Stimulated activated CD4-positive, alpha-beta T cell treated with anti-CD3 and anti-CD28 coated beads, Interleukin-15, amount 100 ng/mL, for 48 hours (primary cell): ENCODE results near the gene STIM1.
"Not testable (repeated sequence)": the region's sequence is repeated elsewhere in the genome, so short reads cannot be mapped to it uniquely, and the experiment has no call there.

ENCODE experiments used
- DNase-seq, 2 donors: peaks; one replicate each; pipeline ENCODE4 v3.0.0-alpha.2; 2020; ENCODE audit warnings: low read depth in 2 of 2

STIM1 gene

GRCh38 chr11:3885855-3886254, 30.4 kb downstream of the STIM1 start:
- no peak for DNase-seq

GRCh38 chr11:3886985-3887384, 31.5 kb downstream of the STIM1 start:
- DNase-seq = no peak

DNA sequence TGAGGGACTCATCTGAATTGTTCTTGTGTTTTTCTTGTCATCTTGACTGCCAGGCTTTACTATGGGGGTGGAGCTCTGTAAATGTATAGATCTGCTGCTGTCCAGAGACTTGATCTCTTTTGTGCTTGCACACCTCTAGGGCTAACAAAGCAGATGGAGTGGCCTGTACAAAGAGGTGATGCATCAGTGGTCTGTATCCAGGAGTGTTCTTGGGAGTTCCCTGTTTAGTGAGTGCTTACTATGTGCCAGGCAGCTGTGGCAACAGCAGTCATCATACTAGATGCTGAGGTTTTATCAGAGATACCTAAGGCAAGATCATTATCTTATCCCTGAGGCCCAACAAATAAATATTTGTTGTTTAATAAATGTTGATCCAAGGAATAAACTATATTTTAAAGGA, 33.4 kb downstream of the STIM1 start:
- DNase-seq = no peak

DNA sequence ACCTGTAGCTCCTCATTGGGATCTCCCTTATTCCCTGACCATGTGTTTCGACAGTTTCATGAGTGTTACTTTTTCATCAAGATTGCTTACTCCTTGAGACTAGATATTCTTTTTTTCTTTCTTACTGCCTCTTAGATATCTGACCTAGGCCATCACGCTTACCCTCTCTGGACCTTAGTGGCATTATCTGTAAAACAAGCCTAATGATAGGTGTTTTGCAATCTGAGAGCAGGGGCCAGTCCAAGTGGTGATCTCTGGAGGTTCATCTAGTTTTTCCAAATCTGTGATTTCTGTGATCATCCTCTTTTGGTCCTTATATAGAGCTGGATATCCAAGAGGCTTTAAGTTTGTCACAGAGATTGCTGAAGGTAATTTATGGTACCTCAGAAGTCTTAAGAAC, 34.5 kb downstream of the STIM1 start:
- DNase-seq = no peak

GRCh38 chr11:3890806-3891205, 35.3 kb downstream of the STIM1 start:
- DNase-seq = no peak

DNA sequence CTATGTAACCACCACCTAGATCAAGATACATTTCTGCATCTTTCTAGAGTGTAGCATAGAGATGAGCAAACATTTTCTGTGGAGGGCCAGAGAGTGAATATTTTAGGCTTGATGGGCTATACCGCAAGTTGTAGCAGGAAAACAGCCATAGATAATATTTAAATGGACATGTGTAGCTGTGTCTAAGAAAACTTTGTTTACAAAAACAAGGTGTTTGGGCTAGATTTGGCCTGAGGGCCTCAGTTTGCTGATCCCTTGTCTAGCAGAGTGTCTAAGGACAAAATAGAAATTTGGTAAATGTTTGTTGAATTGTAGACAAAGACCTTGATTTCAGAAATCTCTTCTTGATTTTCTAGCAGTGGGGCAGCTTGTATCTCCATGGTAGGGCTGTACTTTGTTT, 36.3 kb downstream of the STIM1 start:
- no peak for DNase-seq

GRCh38 chr11:3892156-3892555, 36.7 kb downstream of the STIM1 start:
- DNase-seq = no peak

- DNase-seq = no peak
Measured at GRCh38 chr11:3893311-3893710, 37.8 kb downstream of the STIM1 start.

DNA sequence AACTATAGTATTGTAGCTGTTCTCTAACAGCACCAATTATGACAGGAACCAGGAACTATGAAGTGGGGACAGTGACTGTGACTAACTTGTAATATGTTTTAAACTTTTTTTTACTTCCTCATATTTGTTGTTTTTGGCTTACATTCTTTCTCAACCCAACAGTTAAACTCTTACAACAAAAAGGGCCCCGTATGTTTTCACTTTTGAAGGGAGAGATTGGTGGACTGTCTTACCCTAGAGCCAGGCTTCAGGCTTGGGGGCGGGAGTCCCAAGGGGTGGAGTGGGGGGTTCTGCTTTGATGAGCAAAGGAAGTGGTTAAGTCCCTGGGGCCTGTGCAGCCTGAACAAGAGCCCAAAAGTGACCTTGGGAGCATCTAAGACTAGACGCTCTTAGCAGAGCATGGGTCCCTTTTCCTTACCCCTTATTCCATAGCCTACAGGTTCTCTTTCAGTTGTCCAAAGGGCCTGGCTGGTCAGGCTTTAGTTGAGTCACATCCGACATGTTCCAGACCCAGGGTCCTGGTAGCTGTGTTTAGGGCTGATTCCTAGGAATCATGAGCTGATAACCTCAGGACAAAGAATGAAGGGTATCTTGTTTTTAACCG, 38.8 kb downstream of the STIM1 start:
- no peak for DNase-seq

- DNase-seq = no peak
Measured at GRCh38 chr11:3896644-3897043, 41.2 kb downstream of the STIM1 start.

GRCh38 chr11:3900230-3900629, 44.8 kb downstream of the STIM1 start:
- DNase-seq = not testable (repeated sequence)

GRCh38 chr11:3901249-3902025, 46.0 kb downstream of the STIM1 start:
- DNase-seq = no peak

DNA sequence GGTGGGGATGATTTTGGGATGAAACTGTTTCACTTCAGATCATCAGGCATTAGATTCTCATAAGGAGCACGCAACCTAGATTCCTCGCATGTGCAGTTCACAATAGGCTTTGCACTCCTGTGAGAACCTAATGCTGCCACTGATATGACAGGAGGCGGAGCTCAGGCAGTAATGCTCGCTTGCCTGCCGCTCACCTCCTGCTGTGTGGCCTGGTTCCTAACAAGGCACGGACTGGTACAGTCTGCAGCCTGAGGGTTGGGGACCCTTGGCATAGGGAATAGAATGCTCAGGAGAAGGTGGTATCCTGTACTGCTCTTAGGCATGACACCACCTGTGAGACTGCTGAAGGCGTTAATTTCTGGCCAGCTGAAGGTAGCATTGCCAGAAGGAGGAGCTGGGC, 47.0 kb downstream of the STIM1 start:
- DNase-seq = no peak

DNA sequence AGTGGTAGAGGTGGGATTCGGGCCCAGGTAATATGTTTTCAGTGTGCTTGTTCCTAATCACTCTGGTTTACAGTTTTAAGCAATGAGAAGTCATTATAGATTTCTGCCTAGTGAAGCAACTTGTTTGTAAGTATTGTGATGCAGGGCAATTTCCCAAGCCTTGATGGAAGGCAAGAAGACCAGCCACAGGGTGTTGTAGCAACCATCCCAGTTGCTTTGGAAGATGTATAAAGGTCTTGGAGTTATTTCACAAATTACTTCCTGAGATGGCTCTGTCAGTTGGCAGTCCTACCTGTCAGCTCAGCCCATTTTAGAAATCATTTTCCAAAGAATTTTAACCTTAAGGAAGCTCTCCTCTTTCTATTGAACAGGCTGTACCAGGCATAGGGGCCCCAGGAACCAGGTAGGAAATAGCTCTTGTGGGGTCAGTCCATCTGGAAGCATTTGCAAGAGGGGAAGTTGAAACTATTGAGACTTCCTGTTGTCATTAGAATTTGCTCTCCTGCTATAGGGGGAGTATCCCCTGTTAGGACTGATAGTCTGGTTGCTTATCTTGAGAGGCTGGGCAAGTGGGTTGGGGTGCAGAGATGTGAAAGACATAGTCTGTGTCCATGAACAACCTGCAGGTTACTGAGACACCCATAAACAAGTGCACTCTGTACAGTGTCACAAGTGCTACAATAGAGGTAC, 47.9 kb downstream of the STIM1 start:
- DNase-seq = no peak

DNA sequence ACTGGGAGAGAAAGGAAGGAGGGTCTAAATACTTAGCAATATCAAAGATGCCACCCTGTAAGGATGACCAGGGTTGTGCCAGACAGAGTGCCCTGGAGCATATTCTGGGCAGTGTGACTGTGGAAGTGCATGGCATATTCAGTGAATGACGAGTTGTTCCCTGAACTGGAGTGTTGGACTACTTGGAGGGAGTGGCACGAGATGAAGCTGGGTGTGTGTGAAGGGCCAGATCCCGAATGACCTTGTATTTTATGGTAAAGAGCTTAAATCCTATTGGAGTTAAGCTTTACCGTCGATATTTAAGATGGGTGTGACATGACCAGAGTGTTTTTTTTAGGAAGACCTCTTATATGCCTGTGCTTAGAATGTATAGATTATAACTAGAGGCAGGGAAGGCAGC, 48.8 kb downstream of the STIM1 start:
- no peak for DNase-seq

GRCh38 chr11:3905080-3905953, 49.9 kb downstream of the STIM1 start:
- DNase-seq = peak; percentile 50 to 58

DNA sequence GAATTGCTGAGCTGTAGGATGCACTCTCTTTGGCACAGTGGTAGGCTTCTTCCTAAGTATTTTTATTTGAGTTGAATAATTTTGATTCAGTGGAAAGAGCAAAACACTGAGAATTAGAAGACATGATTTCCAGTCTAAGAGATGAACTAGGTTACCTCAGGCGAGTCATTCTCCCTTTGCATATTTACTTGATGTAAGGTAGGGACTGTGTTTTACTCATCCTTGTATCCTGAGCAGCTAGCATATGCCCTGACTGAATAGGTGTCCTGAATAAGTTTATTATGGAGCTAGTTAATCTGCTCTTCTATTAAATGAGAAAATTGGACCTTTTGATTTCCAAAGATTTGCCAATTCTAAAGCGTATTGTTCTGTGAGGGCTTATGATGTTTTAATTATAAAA, 50.7 kb downstream of the STIM1 start:
- no peak for DNase-seq

DNA sequence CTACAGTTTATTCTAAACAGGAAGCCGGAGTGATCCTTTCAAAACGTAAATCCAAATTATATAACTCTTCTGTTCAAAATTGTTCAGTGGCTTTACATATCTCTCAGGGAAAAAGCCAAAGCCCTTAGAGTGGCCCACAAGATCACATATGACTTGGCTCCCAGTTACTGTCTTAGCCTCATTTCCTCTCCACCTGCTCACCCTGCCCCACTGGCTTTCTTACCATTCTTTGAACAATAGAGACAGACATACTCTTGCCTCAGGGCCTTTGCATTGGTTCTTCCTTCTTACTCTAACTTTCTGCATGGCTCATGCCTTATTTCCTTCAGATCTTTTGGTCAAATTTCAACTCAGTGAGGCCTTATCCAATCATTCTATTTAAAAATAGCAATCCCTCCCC, 52.1 kb downstream of the STIM1 start:
- no peak for DNase-seq

DNA sequence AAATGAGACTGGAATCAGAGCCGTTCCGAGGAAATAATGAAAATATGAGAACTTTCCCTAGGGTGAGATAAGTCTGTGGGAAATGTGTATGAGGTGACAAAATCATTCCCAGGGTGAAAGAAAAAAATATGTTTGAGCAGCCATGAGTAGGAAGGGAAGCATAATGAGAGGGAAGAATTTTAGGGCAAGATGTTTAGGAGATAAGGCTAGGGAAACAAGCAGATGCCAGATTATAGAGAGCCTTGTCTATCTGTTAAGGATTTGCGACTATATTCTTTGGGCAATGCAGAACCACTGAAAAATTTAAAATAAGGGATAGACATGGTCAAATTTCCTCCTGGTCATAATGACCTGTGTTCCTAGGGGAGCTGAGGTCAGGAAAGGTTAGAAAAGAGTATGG, 54.4 kb downstream of the STIM1 start:
- DNase-seq = no peak

- DNase-seq = no peak
Measured at GRCh38 chr11:3911908-3912505, 56.5 kb downstream of the STIM1 start.

GRCh38 chr11:3913921-3914320, 58.5 kb downstream of the STIM1 start:
- DNase-seq = no peak

DNA sequence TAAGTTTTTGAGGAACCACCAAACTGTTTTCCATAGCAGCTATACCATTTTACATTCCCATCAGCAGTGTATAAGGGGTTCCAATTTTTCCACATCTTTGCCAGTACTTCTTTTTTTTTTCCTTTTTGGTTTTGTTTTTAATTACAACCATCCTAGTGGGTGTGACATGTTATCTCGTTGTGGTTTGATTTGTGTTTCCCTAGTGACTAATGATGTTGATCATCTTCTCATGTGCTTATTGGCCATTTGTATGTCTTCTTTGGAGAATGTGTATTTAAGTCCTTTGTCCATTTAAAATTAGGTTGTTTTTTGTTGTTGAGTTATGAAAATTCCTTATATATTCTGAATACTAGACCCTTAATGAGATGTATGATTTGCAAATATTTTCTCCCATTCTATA, 59.3 kb downstream of the STIM1 start:
- no peak for DNase-seq
